ENCODE measurements around the gene WASF3.

Gene WASF3

GRCh38 chr13:26518451-26518959 is 39.0 kb upstream of the WASF3 start:
- TF ChIP-seq USF1 (IDR thresholded peaks at IDR 0.05) (no peak), MAX (IDR thresholded peaks at IDR 0.05) (no peak), TEAD4 (IDR thresholded peaks at IDR 0.05) (no peak), TCF12 (IDR thresholded peaks at IDR 0.05; ENCODE audit: low read depth) (no peak), TAF1 (IDR thresholded peaks at IDR 0.05; ENCODE audit: low read depth) (no peak), CEBPB (IDR thresholded peaks at IDR 0.05) (no peak), CREB1 (IDR thresholded peaks at IDR 0.05; ENCODE audit: low read depth) (no peak), FOXM1 (IDR thresholded peaks at IDR 0.05; ENCODE audit: borderline replicate concordance, low read depth) (no peak), ZBTB7A (IDR thresholded peaks at IDR 0.05; ENCODE audit: low read depth) (no peak), NFIC (IDR thresholded peaks at IDR 0.05) (no peak), EGR1 (IDR thresholded peaks at IDR 0.05) (no peak), RAD21 (IDR thresholded peaks at IDR 0.05; ENCODE audit: low read depth) (no peak), YY1 (IDR thresholded peaks at IDR 0.05; ENCODE audit: low read depth) (no peak), EP300 (IDR thresholded peaks at IDR 0.05; ENCODE audit: borderline replicate concordance) (no peak)
- TF ChIP-seq, protein P1, sequence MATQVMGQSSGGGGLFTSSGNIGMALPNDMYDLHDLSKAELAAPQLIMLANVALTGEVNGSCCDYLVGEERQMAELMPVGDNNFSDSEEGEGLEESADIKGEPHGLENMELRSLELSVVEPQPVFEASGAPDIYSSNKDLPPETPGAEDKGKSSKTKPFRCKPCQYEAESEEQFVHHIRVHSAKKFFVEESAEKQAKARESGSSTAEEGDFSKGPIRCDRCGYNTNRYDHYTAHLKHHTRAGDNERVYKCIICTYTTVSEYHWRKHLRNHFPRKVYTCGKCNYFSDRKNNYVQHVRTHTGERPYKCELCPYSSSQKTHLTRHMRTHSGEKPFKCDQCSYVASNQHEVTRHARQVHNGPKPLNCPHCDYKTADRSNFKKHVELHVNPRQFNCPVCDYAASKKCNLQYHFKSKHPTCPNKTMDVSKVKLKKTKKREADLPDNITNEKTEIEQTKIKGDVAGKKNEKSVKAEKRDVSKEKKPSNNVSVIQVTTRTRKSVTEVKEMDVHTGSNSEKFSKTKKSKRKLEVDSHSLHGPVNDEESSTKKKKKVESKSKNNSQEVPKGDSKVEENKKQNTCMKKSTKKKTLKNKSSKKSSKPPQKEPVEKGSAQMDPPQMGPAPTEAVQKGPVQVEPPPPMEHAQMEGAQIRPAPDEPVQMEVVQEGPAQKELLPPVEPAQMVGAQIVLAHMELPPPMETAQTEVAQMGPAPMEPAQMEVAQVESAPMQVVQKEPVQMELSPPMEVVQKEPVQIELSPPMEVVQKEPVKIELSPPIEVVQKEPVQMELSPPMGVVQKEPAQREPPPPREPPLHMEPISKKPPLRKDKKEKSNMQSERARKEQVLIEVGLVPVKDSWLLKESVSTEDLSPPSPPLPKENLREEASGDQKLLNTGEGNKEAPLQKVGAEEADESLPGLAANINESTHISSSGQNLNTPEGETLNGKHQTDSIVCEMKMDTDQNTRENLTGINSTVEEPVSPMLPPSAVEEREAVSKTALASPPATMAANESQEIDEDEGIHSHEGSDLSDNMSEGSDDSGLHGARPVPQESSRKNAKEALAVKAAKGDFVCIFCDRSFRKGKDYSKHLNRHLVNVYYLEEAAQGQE (IDR thresholded peaks at IDR 0.05; ENCODE audit: low read depth): no peak

DNA sequence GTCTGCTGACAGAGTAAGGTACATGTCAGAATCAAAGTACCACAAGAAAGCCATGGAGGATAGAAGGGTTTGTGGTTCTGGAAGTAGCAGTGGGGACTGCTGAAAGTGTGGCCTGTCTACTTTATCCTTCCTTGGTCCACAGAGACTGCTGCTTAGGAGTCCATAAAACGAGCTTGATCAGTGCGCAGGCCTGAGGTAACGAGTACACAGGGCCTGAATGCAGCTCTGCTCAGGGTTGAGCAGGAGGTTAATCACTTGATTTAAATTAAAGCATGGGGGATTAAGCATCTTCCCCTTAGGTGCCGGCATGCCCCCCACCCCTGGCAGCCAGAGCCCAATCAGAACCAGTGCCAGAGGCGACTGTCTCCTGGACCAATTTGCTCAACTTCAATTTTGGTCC is 34.9 kb upstream of the WASF3 start:
- no peak for TF ChIP-seq FOXM1 (IDR thresholded peaks at IDR 0.05; ENCODE audit: borderline replicate concordance, low read depth)
- no peak for TF ChIP-seq USF1 (IDR thresholded peaks at IDR 0.05)
- TF ChIP-seq EGR1 (IDR thresholded peaks at IDR 0.05): no peak
- TF ChIP-seq TAF1 (IDR thresholded peaks at IDR 0.05; ENCODE audit: low read depth): no peak
- no peak for TF ChIP-seq ZBTB7A (IDR thresholded peaks at IDR 0.05; ENCODE audit: low read depth)
- TF ChIP-seq NFIC (IDR thresholded peaks at IDR 0.05): no peak
- TF ChIP-seq EP300 (IDR thresholded peaks at IDR 0.05; ENCODE audit: borderline replicate concordance): no peak
- TF ChIP-seq RAD21 (IDR thresholded peaks at IDR 0.05; ENCODE audit: low read depth): no peak
- no peak for TF ChIP-seq YY1 (IDR thresholded peaks at IDR 0.05; ENCODE audit: low read depth)
- TF ChIP-seq TCF12 (IDR thresholded peaks at IDR 0.05; ENCODE audit: low read depth): no peak
- TF ChIP-seq CEBPB (IDR thresholded peaks at IDR 0.05): no peak
- TF ChIP-seq, protein P1 (IDR thresholded peaks at IDR 0.05; ENCODE audit: low read depth): no peak
- TF ChIP-seq CREB1 (IDR thresholded peaks at IDR 0.05; ENCODE audit: low read depth): no peak
- no peak for TF ChIP-seq MAX (IDR thresholded peaks at IDR 0.05)
- TF ChIP-seq TEAD4 (IDR thresholded peaks at IDR 0.05): no peak

- TF ChIP-seq, protein P1 (IDR thresholded peaks at IDR 0.05; ENCODE audit: low read depth): no peak
- TF ChIP-seq EGR1 (IDR thresholded peaks at IDR 0.05) (no peak), NFIC (IDR thresholded peaks at IDR 0.05) (no peak), FOXM1 (IDR thresholded peaks at IDR 0.05; ENCODE audit: borderline replicate concordance, low read depth) (no peak), CREB1 (IDR thresholded peaks at IDR 0.05; ENCODE audit: low read depth) (no peak), YY1 (IDR thresholded peaks at IDR 0.05; ENCODE audit: low read depth) (no peak), MAX (IDR thresholded peaks at IDR 0.05) (no peak), TCF12 (IDR thresholded peaks at IDR 0.05; ENCODE audit: low read depth) (no peak), EP300 (IDR thresholded peaks at IDR 0.05; ENCODE audit: borderline replicate concordance) (no peak), TAF1 (IDR thresholded peaks at IDR 0.05; ENCODE audit: low read depth) (no peak), USF1 (IDR thresholded peaks at IDR 0.05) (no peak), TEAD4 (IDR thresholded peaks at IDR 0.05) (no peak), CEBPB (IDR thresholded peaks at IDR 0.05) (no peak), RAD21 (IDR thresholded peaks at IDR 0.05; ENCODE audit: low read depth) (no peak), ZBTB7A (IDR thresholded peaks at IDR 0.05; ENCODE audit: low read depth) (no peak)
Measured at GRCh38 chr13:26523007-26523406, 34.5 kb upstream of the WASF3 start.

All from Ishikawa (cell line).